Measurements from ENCODE around the gene ZFPM1. TPM values are rescaled to one million over a fixed set of nuclear protein-coding genes. Genes with fewer than 3 reads are reported as not detected.

ZFPM1 gene
- total RNA-seq, 1 donor from 2014 or later: 1.7 TPM

DNA sequence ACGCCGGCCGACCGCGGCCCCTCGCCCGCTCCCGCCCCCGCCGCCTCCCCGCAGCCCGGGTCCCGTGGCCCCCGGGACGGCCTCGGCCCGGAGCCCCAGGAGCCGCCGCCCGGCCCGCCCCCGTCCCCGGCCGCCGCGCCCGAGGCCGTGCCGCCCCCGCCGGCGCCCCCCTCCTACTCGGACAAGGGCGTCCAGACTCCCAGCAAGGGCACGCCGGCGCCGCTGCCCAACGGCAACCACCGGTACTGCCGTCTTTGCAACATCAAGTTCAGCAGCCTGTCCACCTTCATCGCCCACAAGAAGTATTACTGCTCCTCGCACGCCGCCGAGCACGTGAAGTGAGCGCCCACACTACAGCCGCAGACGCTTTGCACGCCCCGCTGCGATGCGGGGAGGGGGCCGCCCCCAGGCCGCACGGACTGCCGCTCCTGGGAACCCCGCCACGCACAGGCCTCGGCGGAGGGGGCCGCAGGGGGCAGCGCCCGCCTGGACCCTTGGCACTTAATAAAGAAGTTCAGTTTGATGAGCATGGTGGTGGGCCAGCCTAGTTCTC, 81.6 kb downstream of the ZFPM1 start:
- DNase-seq (ENCODE audit: extremely low spot score in 2 of 2): no peak
- H3K36me3 ChIP-seq: peaks cover 0 to 4% of the 10 kb centered on the region in 2 donors
- H3K27me3 ChIP-seq: no peaks in the 10 kb centered on the region
- no peaks in the 10 kb centered on the region for H3K9me3 ChIP-seq
- intact Hi-C loops (cut with DNase I): no loop called here
- H3K4me3 ChIP-seq: peak overlapping the region; percentile 58 to 97
- no peak overlapping the region for H3K27ac ChIP-seq
- TF ChIP-seq, protein P1, sequence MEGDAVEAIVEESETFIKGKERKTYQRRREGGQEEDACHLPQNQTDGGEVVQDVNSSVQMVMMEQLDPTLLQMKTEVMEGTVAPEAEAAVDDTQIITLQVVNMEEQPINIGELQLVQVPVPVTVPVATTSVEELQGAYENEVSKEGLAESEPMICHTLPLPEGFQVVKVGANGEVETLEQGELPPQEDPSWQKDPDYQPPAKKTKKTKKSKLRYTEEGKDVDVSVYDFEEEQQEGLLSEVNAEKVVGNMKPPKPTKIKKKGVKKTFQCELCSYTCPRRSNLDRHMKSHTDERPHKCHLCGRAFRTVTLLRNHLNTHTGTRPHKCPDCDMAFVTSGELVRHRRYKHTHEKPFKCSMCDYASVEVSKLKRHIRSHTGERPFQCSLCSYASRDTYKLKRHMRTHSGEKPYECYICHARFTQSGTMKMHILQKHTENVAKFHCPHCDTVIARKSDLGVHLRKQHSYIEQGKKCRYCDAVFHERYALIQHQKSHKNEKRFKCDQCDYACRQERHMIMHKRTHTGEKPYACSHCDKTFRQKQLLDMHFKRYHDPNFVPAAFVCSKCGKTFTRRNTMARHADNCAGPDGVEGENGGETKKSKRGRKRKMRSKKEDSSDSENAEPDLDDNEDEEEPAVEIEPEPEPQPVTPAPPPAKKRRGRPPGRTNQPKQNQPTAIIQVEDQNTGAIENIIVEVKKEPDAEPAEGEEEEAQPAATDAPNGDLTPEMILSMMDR (IDR thresholded peaks at IDR 0.05): no peak
- H3K4me1 ChIP-seq: peaks cover 24% of the 10 kb centered on the region

DNA sequence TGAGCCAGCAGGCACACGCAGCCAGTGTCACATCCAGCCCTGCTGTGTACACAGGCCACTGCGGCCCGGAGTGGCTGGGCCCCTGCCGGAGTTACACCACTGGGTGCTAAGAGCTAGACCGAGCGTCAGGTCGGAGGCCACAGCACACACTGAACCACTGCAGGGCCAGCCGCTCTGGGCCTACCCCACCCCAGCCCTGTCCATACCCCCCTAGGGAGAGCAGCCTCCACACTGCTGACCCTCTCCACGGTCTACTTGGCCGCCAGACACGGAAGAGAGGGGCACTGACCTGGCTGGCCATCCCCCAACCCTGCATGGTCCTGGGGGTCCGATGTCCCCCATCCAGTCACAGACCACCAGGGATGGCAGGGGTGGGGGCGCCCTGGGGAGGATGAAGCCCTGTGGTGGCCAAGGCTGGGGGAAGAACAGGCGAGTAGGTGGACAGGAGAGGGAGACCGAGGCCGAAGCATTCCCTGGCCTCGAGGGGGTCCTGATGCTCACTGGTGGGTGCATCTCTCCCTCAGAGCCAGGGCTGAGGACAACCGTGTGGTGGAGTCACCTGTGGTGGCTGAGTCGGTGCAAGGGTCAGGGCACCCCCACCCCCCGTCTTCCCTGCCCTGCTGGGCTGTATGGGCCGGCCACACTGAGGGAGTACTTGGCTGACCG, 82.2 kb downstream of the ZFPM1 start:
- Histone ChIP-seq H3K27me3 (no peaks in the 10 kb centered on the region), H3K27ac (no peak overlapping the region), H3K36me3 (no peaks in the 10 kb centered on the region), H3K4me3 (peak overlapping the region; percentile 58 to 97), H3K9me3 (no peaks in the 10 kb centered on the region), H3K4me1 (peaks cover 21% of the 10 kb centered on the region)
- intact Hi-C loops (cut with DNase I): no loop called here
- DNase-seq (ENCODE audit: extremely low spot score in 2 of 2): no peak
- TF ChIP-seq, protein P1 (IDR thresholded peaks at IDR 0.05): no peak
- TF ChIP-seq POLR2AphosphoS5 (IDR thresholded peaks at IDR 0.05; ENCODE audit: insufficient read depth in 1 of 2, low read depth in 1 of 2) (no peak), POLR2A (IDR thresholded peaks at IDR 0.05) (no peak)

DNA sequence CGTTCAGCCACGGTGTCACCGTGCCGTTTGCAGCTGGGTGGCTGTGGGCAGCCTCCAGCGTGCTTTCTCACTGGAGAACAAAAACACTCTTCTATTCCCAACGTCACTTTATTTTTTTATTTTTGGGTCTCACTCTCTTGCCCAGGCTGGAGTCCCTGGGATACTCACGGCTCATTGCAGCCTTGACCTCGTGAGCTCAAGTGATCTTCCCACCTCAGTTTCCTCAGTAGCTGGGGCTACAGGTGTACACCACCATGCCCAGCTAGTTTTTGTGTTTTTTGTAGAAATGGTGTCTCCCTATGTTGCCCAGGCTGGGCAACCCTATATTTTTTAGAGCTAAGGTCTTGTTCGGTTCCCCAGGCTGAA, 82.8 kb downstream of the ZFPM1 start:
- Histone ChIP-seq H3K36me3 (no peaks in the 10 kb centered on the region), H3K4me3 (no peak overlapping the region), H3K9me3 (no peaks in the 10 kb centered on the region), H3K27ac (no peak overlapping the region), H3K4me1 (peaks cover 21% of the 10 kb centered on the region), H3K27me3 (no peaks in the 10 kb centered on the region)
- intact Hi-C loops (cut with DNase I): no loop called here
- no peak for DNase-seq (ENCODE audit: extremely low spot score in 2 of 2)
- TF ChIP-seq POLR2A (IDR thresholded peaks at IDR 0.05) (no peak), POLR2AphosphoS5 (IDR thresholded peaks at IDR 0.05; ENCODE audit: insufficient read depth in 1 of 2, low read depth in 1 of 2) (no peak)
- TF ChIP-seq, protein P1 (IDR thresholded peaks at IDR 0.05): no peak

DNA sequence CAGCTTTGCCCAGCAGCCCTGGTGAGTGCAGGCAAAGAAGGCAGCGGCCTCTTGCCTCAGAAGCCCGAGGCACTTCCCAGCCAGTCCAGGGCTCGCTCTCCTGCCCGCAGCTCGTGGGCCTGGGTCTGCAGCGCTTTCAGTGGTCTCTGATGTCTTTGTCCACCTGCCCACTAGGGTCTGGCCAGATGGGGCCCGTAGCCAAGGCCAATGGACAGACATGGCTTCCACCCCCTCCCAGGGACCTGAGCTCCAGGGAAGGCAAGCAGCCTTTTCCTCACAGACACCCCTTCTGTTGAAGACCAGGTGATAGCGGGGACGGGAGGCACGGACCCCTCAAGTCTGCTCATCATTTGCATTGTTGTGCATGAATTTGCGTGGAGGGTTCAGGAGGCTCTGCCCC, 83.4 kb downstream of the ZFPM1 start:
- peaks cover 21% of the 10 kb centered on the region for H3K4me1 ChIP-seq
- TF ChIP-seq POLR2AphosphoS5 (IDR thresholded peaks at IDR 0.05; ENCODE audit: insufficient read depth in 1 of 2, low read depth in 1 of 2) (no peak), POLR2A (IDR thresholded peaks at IDR 0.05) (no peak)
- TF ChIP-seq, protein P1 (IDR thresholded peaks at IDR 0.05): no peak
- no peaks in the 10 kb centered on the region for H3K27me3 ChIP-seq
- intact Hi-C loops (cut with DNase I): no loop called here
- no peak for DNase-seq (ENCODE audit: extremely low spot score in 2 of 2)
- H3K9me3 ChIP-seq: no peaks in the 10 kb centered on the region
- H3K27ac ChIP-seq: no peak overlapping the region
- no peaks in the 10 kb centered on the region for H3K36me3 ChIP-seq
- no peak overlapping the region for H3K4me3 ChIP-seq

DNA sequence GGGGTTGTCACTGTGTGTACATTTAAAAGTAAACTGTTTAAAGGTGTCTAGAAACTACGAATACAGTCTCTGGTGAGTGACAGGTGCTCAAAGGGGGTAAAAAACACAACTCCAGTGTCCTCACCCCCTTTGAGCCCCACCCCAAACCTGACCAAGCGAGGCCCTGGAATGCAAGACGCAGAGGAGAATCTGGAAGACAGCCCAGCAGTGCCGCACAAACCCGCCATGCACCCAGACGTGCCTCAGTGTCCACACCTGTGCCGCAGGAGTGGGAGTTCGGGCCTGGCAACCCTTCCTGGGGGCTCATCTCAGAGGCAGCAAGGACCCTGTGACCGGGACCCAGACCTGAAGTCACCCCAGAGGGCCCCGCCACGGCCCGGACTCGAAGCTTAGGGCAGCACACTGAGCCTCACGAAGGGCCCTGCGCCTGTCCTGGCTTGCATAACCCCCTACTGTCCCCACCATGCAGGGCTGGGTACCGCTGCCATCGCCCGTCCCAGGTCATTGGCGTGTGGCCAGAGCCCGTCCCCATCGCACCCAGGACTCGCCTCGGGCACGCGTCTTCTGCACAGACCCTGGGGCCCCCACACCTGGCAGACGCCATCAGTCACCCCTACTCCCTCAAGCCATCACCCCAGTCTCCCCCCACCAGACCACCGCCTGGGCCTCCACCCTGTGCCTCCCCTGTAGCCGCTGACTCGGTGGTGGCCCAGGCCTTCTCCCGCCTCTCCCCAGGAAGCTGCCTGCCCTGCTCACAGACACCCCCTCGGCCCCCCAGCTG, 84.1 kb downstream of the ZFPM1 start:
- Histone ChIP-seq H3K36me3 (no peaks in the 10 kb centered on the region), H3K9me3 (no peaks in the 10 kb centered on the region), H3K27me3 (no peaks in the 10 kb centered on the region), H3K27ac (no peak overlapping the region), H3K4me1 (peaks cover 21% of the 10 kb centered on the region), H3K4me3 (no peak overlapping the region)
- intact Hi-C loops (cut with DNase I): no loop called here
- DNase-seq (ENCODE audit: extremely low spot score in 2 of 2): no peak
- TF ChIP-seq POLR2AphosphoS5 (IDR thresholded peaks at IDR 0.05; ENCODE audit: insufficient read depth in 1 of 2, low read depth in 1 of 2) (no peak), POLR2A (IDR thresholded peaks at IDR 0.05) (no peak)
- TF ChIP-seq, protein P1 (IDR thresholded peaks at IDR 0.05): no peak
